Hematopoietic multipotent progenitor cell treated with erythropoietin and hydrocortisone succinate and interleukin-3 and kit ligand, for 4 days (in vitro differentiated cells): ENCODE results near the gene SLC44A5.

ENCODE experiments used
- DNase-seq: peaks from one replicate; pipeline ENCODE4 v3.0.0-alpha.2; 2015

Gene SLC44A5

DNA sequence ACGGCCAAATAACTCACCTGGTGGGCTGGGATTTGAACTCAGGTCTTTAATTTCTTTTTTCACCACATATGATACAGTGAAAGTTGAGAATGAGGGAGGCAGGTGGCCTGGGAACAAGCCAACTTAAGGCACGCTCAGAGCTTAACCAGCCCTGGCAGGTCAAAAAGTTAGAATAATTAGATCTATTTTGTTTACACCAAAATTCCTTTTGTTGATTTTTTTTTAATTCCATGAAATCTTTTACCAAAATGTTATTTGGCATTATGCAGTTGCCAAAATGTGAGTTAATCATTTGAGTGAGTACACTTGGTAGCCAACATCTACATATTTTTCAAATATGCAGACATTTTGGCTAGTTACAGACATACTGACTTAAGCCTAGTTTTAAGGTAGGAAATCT lies 439.9 kb downstream of the SLC44A5 start:
- no peak for DNase-seq

GRCh38 chr1:75170011-75170410 lies 440.9 kb downstream of the SLC44A5 start:
- DNase-seq, result no peak

DNA sequence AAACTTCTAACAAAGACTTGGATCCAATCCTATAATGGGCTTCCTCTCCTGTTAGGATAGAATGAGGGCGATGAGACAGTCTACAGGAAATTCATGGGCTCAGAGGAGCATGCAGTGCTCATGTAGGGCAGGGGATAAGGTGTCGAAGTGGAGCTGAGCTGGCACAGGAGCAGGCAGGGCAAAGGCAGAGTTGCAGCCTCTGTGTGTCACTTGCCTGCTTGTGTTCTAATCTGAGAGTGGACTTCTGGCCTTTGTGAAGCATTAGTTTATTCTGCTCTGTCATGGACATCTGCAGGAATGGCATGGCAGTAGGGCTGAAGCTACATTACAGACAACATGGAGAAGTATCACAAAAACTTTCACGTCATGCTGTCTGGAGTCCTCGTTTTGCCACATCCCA lies 444.1 kb downstream of the SLC44A5 start:
- DNase-seq, result no peak

DNA sequence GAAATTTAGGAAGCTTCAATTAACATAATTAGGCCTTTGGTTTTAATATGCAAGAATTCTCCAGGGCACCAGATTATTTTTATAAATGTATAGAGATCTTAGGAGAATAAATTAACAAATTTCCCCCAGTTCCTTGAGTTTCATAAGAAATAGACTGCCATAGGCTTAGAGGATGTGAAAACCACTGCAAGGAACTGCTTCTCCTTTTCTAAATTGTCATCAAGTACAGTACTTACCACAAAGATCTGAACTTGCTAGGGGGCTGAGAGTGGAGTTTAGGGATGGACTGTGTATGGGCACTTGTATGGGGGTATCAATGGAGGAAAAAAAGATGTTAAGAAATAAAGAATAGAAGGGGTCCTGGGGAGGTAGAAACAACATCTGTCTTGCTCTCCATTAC lies 445.6 kb downstream of the SLC44A5 start:
- DNase-seq, result no peak

DNA sequence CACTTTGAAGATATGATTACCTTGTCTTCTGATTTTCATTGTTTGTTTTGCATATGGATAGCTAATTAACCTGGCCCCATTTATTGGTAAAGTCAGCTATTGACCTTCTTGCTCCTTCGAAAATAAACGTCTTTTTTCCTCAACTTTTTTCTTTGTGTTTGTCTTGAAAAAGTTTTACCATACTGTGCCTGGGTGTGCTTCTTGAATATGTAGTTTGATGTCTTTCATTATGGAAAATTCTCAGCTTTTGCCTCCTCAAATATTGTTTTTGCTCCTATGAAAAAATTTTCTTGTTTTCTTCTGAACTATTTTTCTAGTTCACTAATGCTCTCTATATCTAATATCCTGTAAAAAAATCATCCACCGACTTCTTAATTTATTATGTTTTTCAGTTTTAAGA lies 451.8 kb downstream of the SLC44A5 start:
- no peak for DNase-seq
